GM12873 (cell line): Measurements from ENCODE around the gene TOPBP1.

Experiments used
- CTCF ChIP-seq: IDR thresholded peaks from 2 replicates; pipeline ENCODE4 v1.5.1; 2012; ENCODE audit warnings: low read depth, mild to moderate bottlenecking, moderate library complexity, low read length, control low read depth; ENCODE audit not compliant: insufficient read depth; ENCODE audit errors: missing control alignments

The TOPBP1 gene

GRCh38 chr3:133620066-133620784 is 41.5 kb downstream of the TOPBP1 start:
- no peak for TF ChIP-seq CTCF

- no peak for TF ChIP-seq CTCF
These were observed 50.2 kb downstream of the TOPBP1 start for GRCh38 chr3:133611534-133611933.

- no peak for TF ChIP-seq CTCF
These were observed 51.7 kb downstream of the TOPBP1 start for GRCh38 chr3:133610031-133610430.

GRCh38 chr3:133608388-133608787 is 53.4 kb downstream of the TOPBP1 start:
- TF ChIP-seq CTCF: no peak

GRCh38 chr3:133607816-133608215 is 53.9 kb downstream of the TOPBP1 start:
- no peak for TF ChIP-seq CTCF

GRCh38 chr3:133606902-133607301 is 54.8 kb downstream of the TOPBP1 start:
- TF ChIP-seq CTCF: no peak

GRCh38 chr3:133606342-133606741 is 55.4 kb downstream of the TOPBP1 start:
- no peak for TF ChIP-seq CTCF

- TF ChIP-seq CTCF: no peak
These were observed 61.1 kb downstream of the TOPBP1 start for GRCh38 chr3:133600572-133601081.
